ENCODE results near the gene TAGAP.
"Not testable (repeated sequence)": the region's sequence is repeated elsewhere in the genome, so short reads cannot be mapped to it uniquely, and the experiment has no call there.

Gene TAGAP

DNA sequence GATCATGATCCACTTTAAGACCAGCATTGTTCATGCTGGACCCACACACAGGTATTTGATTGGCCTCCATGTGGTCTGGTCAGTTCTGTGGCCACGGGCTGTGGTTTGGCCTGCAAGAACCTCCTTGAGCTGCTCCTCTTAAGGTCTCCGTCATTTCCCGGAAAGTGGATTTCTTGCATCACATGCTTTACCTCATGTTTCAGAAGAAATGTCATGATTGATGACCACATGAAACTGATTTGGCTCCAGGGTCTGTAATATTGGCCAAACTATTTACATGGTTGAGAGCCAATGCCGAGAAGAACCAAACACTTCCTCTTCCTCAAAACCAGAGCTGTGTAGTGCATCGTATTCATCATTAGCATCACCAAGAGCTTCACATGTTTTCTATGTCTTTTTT lies 31.6 kb downstream of the TAGAP start:
- Histone ChIP-seq H3K9me3 (no peaks in the 10 kb centered on the region), H3K36me3 (no peaks in the 10 kb centered on the region), H3K27ac (peak overlapping the region; percentile 76), H3K4me1 (ENCODE audit: control insufficient read depth in 1 of 2, insufficient read depth in 1 of 2, low read depth in 1 of 2, low read length in 1 of 2) (peaks cover 42 to 45% of the 10 kb centered on the region in 2 experiments), H3K27me3 (no peaks in the 10 kb centered on the region), H3K4me3 (ENCODE audit: low read depth in 1 of 2, low read length in 1 of 2) (no peak overlapping the region)
- TF ChIP-seq, protein P1, sequence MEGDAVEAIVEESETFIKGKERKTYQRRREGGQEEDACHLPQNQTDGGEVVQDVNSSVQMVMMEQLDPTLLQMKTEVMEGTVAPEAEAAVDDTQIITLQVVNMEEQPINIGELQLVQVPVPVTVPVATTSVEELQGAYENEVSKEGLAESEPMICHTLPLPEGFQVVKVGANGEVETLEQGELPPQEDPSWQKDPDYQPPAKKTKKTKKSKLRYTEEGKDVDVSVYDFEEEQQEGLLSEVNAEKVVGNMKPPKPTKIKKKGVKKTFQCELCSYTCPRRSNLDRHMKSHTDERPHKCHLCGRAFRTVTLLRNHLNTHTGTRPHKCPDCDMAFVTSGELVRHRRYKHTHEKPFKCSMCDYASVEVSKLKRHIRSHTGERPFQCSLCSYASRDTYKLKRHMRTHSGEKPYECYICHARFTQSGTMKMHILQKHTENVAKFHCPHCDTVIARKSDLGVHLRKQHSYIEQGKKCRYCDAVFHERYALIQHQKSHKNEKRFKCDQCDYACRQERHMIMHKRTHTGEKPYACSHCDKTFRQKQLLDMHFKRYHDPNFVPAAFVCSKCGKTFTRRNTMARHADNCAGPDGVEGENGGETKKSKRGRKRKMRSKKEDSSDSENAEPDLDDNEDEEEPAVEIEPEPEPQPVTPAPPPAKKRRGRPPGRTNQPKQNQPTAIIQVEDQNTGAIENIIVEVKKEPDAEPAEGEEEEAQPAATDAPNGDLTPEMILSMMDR (IDR thresholded peaks at IDR 0.05): no peak

DNA sequence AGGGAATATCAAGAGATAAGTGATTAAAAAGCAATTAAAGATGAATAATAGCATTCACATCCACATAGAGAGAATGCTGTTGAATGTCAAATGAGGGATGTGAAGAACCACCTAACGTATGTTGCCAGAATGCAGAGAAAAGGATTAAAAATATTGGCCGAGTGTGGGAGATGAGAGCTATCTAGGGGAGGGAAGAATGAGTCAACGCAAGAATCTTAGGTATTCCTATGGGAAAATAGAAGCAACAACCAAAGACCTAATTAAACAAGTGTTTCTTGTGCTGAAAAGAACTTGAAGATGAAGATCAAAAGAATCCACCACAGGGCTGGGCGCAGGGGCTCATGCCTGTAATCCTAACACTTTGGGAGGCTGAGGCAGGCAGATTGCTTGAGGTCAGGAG lies 32.6 kb downstream of the TAGAP start:
- Histone ChIP-seq H3K27ac (no peak overlapping the region), H3K27me3 (no peaks in the 10 kb centered on the region), H3K4me1 (ENCODE audit: control insufficient read depth in 1 of 2, insufficient read depth in 1 of 2, low read depth in 1 of 2, low read length in 1 of 2) (peaks cover 32 to 35% of the 10 kb centered on the region in 2 experiments), H3K4me3 (ENCODE audit: low read depth in 1 of 2, low read length in 1 of 2) (no peak overlapping the region), H3K9me3 (no peaks in the 10 kb centered on the region), H3K36me3 (no peaks in the 10 kb centered on the region)
- TF ChIP-seq, protein P1 (IDR thresholded peaks at IDR 0.05): no peak

DNA sequence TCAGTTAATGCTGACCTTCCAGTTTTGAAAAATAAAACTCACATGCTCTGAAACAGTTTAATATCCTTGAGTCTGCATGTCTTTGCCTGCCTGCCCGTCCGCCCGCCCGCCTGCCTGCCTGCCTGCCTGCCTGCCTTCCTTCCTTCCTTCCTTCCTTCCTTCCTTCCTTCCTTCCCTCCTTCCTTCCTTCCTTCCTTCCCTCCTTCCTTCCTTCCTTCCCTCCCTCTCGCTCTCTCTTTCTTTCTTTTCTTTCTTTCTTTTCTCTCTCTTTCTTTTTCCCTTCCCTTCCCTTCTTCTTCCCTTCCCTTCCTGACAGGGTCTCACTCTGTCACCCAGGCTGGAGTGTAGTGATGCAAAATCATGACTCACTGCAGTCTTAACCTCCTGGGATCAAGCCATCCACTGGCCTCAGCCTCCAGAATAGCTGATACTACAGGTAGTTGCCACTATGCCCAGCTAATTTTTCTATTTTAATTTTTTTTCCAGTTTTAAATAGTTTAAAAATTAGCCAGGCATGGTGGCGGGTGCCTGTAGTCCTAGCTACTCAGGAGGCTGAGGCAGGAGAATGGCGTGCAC lies 34.7 kb downstream of the TAGAP start:
- H3K9me3 ChIP-seq; H3K36me3 ChIP-seq; H3K4me3 ChIP-seq (ENCODE audit: low read depth in 1 of 2, low read length in 1 of 2); H3K27me3 ChIP-seq: not testable (repeated sequence)
- H3K27ac ChIP-seq: peak overlapping the region; percentile 60
- H3K4me1 ChIP-seq (ENCODE audit: control insufficient read depth in 1 of 2, insufficient read depth in 1 of 2, low read depth in 1 of 2, low read length in 1 of 2): peaks cover 27 to 31% of the 10 kb centered on the region in 2 experiments

DNA sequence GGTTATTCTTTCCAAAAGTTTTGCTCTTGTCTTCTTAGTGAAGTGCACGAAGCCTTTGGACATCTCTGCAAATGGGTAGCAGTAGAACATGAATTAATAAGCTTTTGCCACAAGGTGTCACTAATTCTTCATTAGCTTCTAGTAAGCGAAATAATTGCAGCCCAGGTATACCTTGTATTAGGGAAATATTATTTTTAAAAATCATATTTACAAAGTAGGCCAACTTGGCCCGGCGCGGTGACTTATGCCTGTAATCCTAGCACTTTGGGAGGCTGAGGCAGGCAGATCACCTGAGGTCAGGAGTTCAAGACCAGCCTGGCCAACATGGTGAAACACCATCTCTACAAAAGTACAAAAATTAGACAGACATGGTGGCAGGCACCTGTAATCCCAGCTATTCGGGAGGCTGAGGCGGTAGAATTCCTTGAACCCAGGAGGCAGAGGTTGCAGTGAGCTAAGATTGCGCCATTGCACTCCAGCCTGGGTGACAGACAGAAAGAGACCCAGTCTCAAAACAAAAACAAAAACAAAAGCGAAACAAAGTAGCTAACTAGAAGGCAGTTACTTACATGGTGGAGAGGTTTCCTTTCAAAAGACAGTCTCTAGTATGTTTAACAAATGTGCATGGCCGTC lies 36.0 kb downstream of the TAGAP start:
- Histone ChIP-seq H3K27ac (peak overlapping the region; percentile 60), H3K4me3 (ENCODE audit: low read depth in 1 of 2, low read length in 1 of 2) (peak overlapping the region in 1 of 2 experiments; percentile 12), H3K36me3 (no peaks in the 10 kb centered on the region), H3K27me3 (no peaks in the 10 kb centered on the region), H3K9me3 (no peaks in the 10 kb centered on the region), H3K4me1 (ENCODE audit: control insufficient read depth in 1 of 2, insufficient read depth in 1 of 2, low read depth in 1 of 2, low read length in 1 of 2) (peaks cover 27 to 30% of the 10 kb centered on the region in 2 experiments)
- TF ChIP-seq, protein P1 (IDR thresholded peaks at IDR 0.05): peak; percentile 70

DNA sequence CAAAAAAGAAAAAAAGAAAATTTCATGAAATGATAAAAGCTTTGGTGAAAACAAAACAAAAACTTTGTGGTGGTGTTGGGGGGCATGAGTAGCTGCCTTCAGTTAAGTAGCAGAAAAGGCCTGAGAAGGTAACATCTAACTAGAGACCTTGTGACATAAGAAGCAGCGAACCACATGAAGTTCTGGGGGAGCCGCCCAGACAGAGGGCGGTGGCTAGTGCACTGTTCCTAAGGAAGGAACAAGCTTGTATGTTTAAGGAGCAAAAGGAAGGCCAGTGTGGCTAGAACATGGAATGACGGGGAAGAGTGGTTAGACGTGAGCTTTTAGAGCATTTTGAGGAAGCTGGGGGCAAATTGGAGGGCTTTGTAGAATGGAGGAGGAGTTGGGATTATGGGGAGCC lies 37.3 kb downstream of the TAGAP start:
- Histone ChIP-seq H3K27me3 (no peaks in the 10 kb centered on the region), H3K4me3 (ENCODE audit: low read depth in 1 of 2, low read length in 1 of 2) (no peak overlapping the region), H3K27ac (no peak overlapping the region), H3K36me3 (no peaks in the 10 kb centered on the region), H3K9me3 (no peaks in the 10 kb centered on the region), H3K4me1 (ENCODE audit: control insufficient read depth in 1 of 2, insufficient read depth in 1 of 2, low read depth in 1 of 2, low read length in 1 of 2) (peaks cover 17 to 20% of the 10 kb centered on the region in 2 experiments)
- TF ChIP-seq, protein P1 (IDR thresholded peaks at IDR 0.05): no peak

DNA sequence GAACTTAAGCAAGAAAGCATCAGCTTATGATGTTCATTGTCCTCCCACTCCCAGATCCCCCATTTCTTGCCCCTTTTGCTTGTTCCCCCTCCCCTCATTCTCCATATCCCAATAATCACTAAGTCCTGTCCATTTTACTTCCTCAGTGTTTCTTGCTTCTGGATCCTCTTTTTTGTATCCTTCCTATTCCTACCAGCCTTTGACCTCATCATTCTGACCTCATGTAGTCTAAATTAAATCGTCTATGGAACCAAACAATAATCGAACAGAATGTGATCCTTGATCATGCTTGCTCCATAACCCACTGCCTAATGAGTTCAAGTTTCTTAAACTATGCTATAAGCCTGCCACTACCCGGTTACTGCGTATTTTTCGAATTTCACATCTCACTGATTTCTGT lies 39.4 kb downstream of the TAGAP start:
- Histone ChIP-seq H3K27me3 (no peaks in the 10 kb centered on the region), H3K4me1 (ENCODE audit: control insufficient read depth in 1 of 2, insufficient read depth in 1 of 2, low read depth in 1 of 2, low read length in 1 of 2) (peaks cover 24% of the 10 kb centered on the region in 2 experiments), H3K4me3 (ENCODE audit: low read depth in 1 of 2, low read length in 1 of 2) (no peak overlapping the region), H3K9me3 (no peaks in the 10 kb centered on the region), H3K36me3 (no peaks in the 10 kb centered on the region), H3K27ac (no peak overlapping the region)
- TF ChIP-seq, protein P1 (IDR thresholded peaks at IDR 0.05): no peak
